Thyroid gland (tissue), 4 donors: Measurements from ENCODE around the gene LENG9. TPM values are rescaled to one million over a fixed set of nuclear protein-coding genes. Genes with fewer than 3 reads are reported as not detected.

Source experiments
- DNase-seq, 2 donors: peaks; one replicate each; pipeline ENCODE4 v3.0.0-alpha.2; 2019
- H3K27ac ChIP-seq, 3 donors: fragments of 200-600 bp; sonication (generic); 1 replicate in 2 of 3; 2 replicates in 1 of 3; pipeline ENCODE4 v1.5.1; 2016 to 2019; ENCODE audit warnings: mild to moderate bottlenecking in 1 of 3, moderate library complexity in 1 of 3
- H3K27me3 ChIP-seq: fragments of 200-600 bp; sonication (generic); one replicate; pipeline ENCODE4 v1.5.1; 2019
- H3K36me3 ChIP-seq, 2 donors: fragments of 200-600 bp; sonication (generic); one replicate each; pipeline ENCODE4 v1.5.1; 2016 to 2019
- H3K4me1 ChIP-seq, 2 donors: fragments of 200-600 bp; sonication (generic); one replicate each; pipeline ENCODE4 v1.5.1; 2017 to 2019
- H3K4me3 ChIP-seq, 3 donors: fragments of 200-600 bp; sonication (generic); replicated peaks in 1 of 3; 1 replicate in 2 of 3; 2 replicates in 1 of 3; pipeline ENCODE4 v1.5.1; 2016; ENCODE audit warnings: mild to moderate bottlenecking in 1 of 3
- H3K9me3 ChIP-seq: fragments of 200-600 bp; sonication (generic); one replicate; pipeline ENCODE4 v1.5.1; 2017
- POLR2A ChIP-seq, 2 donors: fragments of 450-650 bp; IDR thresholded peaks; one replicate each; pipeline ENCODE4 v1.6.1; 2017; ENCODE audit warnings: antibody characterized with exemption in 2 of 2, mild to moderate bottlenecking in 2 of 2, moderate library complexity in 1 of 2
- WGBS, 2 donors: methylation state at CpG; one replicate each; pipeline ENCODE4 v1.1.5; 2017; 5-methylcytosine and 5-hydroxymethylcytosine counted together
- intact Hi-C: fragments of 100-400 bp; cut with DNase I; formaldehyde crosslinking; loops from one replicate; pipeline ENCODE4 v1.15.1; 2023
- total RNA-seq, 4 donors: library from RNA; depleted of rRNA; stranded (reverse); fragments of >200 nt; gene quantifications; one replicate each; pipeline ENCODE4 v1.2.3, GENCODE V29; 2016
- TF ChIP-seq, protein P1 (sequence below), 6 experiments: fragments of 200-600 bp in 3 of 6; fragments of 450-650 bp in 3 of 6; sonication (generic) in 3 of 6; IDR thresholded peaks; one replicate each; pipeline ENCODE4 v1.5.1; 2016 to 2019; ENCODE audit warnings: antibody characterized with exemption in 6 of 6, mild to moderate bottlenecking in 2 of 6, inconsistent platforms in 1 of 6, moderate library complexity in 1 of 6

The LENG9 gene
- total RNA-seq, 4 donors from 2014 or later, result 1.3 to 4.6 (median 3.2) TPM

GRCh38 chr19:54439174-54439851, 24.3 kb downstream of the LENG9 start:
- TF ChIP-seq POLR2A (IDR thresholded peaks at IDR 0.05), result no peak
- TF ChIP-seq, protein P1, sequence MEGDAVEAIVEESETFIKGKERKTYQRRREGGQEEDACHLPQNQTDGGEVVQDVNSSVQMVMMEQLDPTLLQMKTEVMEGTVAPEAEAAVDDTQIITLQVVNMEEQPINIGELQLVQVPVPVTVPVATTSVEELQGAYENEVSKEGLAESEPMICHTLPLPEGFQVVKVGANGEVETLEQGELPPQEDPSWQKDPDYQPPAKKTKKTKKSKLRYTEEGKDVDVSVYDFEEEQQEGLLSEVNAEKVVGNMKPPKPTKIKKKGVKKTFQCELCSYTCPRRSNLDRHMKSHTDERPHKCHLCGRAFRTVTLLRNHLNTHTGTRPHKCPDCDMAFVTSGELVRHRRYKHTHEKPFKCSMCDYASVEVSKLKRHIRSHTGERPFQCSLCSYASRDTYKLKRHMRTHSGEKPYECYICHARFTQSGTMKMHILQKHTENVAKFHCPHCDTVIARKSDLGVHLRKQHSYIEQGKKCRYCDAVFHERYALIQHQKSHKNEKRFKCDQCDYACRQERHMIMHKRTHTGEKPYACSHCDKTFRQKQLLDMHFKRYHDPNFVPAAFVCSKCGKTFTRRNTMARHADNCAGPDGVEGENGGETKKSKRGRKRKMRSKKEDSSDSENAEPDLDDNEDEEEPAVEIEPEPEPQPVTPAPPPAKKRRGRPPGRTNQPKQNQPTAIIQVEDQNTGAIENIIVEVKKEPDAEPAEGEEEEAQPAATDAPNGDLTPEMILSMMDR (IDR thresholded peaks at IDR 0.05), result peak in 4 of 6 experiments; percentile 4 to 37 (median 20)
- no peaks in the 10 kb centered on the region for H3K9me3 ChIP-seq
- H3K36me3 ChIP-seq, result no peaks in the 10 kb centered on the region
- intact Hi-C loops, result no loop called here
- no peak overlapping the region for H3K4me3 ChIP-seq
- no peaks in the 10 kb centered on the region for H3K27me3 ChIP-seq
- WGBS, 2 donors, result 68 to 75% methylated on average over 10 to 15 of the region's 15 CpGs
- H3K4me1 ChIP-seq, result peaks cover 9 to 21% of the 10 kb centered on the region in 2 donors
- DNase-seq, result peak in 1 of 2 donors; percentile 49
- no peak overlapping the region for H3K27ac ChIP-seq

DNA sequence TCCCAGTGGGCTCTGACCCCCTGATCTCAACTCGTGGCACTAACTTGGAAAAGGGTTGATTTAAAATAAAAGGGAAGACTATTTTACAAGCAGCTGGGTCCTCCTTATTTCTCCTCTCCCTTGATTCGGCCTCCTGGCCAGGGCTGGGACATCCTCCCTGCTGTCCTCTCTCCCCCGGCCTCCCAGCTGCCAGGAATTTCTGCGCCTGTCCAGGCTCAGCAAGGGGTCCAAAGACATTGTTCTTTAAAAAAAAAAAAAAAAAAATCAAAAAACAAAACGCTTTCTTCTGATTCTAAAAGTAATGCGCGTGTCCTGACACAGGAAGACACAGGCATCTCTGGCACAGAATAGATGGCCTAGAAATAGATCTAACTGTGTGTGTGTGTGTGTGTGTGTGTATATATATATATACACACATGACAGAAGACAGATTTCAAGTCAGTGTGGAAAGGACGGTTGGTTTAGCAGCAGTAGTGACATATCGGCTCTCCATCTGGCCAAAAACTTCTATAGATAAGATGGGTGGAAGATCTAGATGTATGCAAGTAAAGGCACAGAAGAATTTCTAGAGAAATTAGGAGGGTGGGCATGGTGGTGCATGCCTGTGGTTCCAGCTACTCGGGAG, 26.8 kb downstream of the LENG9 start:
- H3K27me3 ChIP-seq, result no peaks in the 10 kb centered on the region
- TF ChIP-seq POLR2A (IDR thresholded peaks at IDR 0.05), result no peak
- TF ChIP-seq, protein P1 (IDR thresholded peaks at IDR 0.05), result no peak
- H3K27ac ChIP-seq, result no peak overlapping the region
- intact Hi-C loops, result no loop called here
- H3K9me3 ChIP-seq, result no peaks in the 10 kb centered on the region
- 76 to 89% methylated on average over 10 of the region's 10 CpGs for WGBS, 2 donors
- H3K4me3 ChIP-seq, result no peak overlapping the region
- H3K4me1 ChIP-seq, result peaks cover 14 to 28% of the 10 kb centered on the region in 2 donors
- DNase-seq, result no peak
- H3K36me3 ChIP-seq, result no peaks in the 10 kb centered on the region

DNA sequence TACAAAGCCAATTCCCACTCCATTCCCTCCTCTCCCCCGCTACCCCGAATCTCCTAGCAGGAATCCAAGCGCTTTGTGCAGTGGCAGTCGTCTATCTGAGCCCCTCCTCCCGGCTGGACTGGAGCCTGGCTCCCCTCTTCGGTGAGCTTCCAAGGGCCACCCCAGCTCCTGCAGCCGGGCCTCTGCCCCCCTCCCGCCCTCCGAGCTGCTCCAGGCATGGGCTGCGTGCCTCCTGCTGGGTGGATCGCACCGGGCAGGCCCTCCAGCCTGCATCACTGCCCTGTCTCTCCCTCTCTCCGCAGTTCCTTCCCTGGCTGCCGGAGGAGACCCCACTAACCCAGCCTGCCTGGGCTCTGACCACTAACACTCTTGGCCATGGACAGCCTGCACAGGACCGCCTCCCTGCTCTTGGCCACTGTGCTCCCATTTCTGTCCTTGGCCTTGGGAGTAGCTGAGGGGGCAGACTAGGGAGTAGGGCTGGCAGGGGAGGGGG, 27.5 kb downstream of the LENG9 start:
- TF ChIP-seq, protein P1 (IDR thresholded peaks at IDR 0.05), result no peak
- TF ChIP-seq POLR2A (IDR thresholded peaks at IDR 0.05), result no peak
- H3K27ac ChIP-seq, result no peak overlapping the region
- no peaks in the 10 kb centered on the region for H3K9me3 ChIP-seq
- 28 to 31% methylated on average over 10 to 13 of the region's 15 CpGs for WGBS, 2 donors
- intact Hi-C loops, result no loop called here
- peaks cover 21 to 35% of the 10 kb centered on the region in 2 donors for H3K4me1 ChIP-seq
- no peaks in the 10 kb centered on the region for H3K27me3 ChIP-seq
- DNase-seq, result no peak
- no peaks in the 10 kb centered on the region for H3K36me3 ChIP-seq
- H3K4me3 ChIP-seq, result no peak overlapping the region

- intact Hi-C loops, result no loop called here
- Histone ChIP-seq H3K4me3 (no peak overlapping the region), H3K27me3 (no peaks in the 10 kb centered on the region), H3K4me1 (peaks cover 26 to 40% of the 10 kb centered on the region in 2 donors), H3K36me3 (no peaks in the 10 kb centered on the region), H3K9me3 (no peaks in the 10 kb centered on the region), H3K27ac (no peak overlapping the region)
- WGBS, 2 donors, result 24 to 25% methylated on average over 3 to 8 of the region's 16 CpGs
- no peak for TF ChIP-seq POLR2A (IDR thresholded peaks at IDR 0.05)
- TF ChIP-seq, protein P1 (IDR thresholded peaks at IDR 0.05), result no peak
- no peak for DNase-seq
Observed at GRCh38 chr19:54435551-54436016, 28.0 kb downstream of the LENG9 start.

DNA sequence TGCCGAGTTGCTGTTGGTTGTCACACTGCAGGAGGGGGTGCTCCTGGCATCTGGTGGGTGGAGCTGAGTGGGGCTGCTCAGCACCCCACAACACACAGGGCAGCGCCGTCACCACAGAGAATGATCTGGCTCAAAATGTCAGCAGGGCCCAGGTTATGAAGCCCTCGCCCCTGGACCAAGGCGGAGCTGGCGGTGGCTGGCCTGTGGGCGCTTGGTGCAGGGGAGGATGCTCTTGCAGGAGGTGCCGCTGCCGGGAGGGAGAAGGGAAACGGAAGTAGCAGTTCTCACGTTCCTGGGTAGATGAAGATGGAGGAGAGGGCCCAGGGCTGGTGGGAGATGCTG, 28.7 kb downstream of the LENG9 start:
- TF ChIP-seq, protein P1 (IDR thresholded peaks at IDR 0.05), result no peak
- no peak for TF ChIP-seq POLR2A (IDR thresholded peaks at IDR 0.05)
- DNase-seq, result no peak
- no peaks in the 10 kb centered on the region for H3K36me3 ChIP-seq
- H3K27ac ChIP-seq, result no peak overlapping the region
- H3K4me1 ChIP-seq, result peaks cover 29 to 44% of the 10 kb centered on the region in 2 donors
- no peaks in the 10 kb centered on the region for H3K9me3 ChIP-seq
- intact Hi-C loops, result no loop called here
- H3K27me3 ChIP-seq, result no peaks in the 10 kb centered on the region
- no peak overlapping the region for H3K4me3 ChIP-seq
- WGBS, 2 donors, result 24 to 46% methylated on average over 10 of the region's 11 CpGs
